ENCODE results near the gene CCNI2.

DNA sequence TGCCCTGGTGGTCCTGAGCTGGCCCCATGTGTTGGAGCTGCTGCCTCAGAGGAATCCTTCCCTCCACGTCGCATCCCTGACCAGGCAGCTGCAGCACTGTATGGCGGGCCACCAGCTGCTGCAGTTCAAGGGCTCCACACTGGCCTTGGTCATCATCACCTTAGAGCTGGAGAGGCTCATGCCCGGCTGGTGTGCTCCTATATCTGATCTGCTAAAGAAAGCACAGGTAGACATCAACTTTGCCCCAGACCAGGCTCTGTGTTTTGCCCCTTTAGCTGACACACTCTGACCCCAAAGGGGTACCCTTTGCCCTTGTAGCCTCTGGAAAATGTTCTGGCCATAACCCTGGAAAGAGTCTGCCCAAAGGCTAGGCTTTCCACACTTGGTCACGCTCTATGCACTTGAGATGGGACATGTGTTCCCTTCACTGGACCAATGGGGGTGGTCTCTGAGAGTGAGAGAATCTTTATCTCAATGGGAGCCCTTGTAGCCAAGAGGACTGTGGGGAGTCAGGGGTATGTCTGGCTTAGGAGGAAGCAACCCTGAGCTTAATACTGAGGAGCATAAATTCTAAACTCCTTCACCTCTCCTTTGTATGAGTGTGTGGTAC lies 4.8 kb downstream of the CCNI2 start:
- no peak for TF ChIP-seq EZH2phosphoT487 (IDR thresholded peaks at IDR 0.05; ENCODE audit: low read length)
- TF ChIP-seq, protein P1, sequence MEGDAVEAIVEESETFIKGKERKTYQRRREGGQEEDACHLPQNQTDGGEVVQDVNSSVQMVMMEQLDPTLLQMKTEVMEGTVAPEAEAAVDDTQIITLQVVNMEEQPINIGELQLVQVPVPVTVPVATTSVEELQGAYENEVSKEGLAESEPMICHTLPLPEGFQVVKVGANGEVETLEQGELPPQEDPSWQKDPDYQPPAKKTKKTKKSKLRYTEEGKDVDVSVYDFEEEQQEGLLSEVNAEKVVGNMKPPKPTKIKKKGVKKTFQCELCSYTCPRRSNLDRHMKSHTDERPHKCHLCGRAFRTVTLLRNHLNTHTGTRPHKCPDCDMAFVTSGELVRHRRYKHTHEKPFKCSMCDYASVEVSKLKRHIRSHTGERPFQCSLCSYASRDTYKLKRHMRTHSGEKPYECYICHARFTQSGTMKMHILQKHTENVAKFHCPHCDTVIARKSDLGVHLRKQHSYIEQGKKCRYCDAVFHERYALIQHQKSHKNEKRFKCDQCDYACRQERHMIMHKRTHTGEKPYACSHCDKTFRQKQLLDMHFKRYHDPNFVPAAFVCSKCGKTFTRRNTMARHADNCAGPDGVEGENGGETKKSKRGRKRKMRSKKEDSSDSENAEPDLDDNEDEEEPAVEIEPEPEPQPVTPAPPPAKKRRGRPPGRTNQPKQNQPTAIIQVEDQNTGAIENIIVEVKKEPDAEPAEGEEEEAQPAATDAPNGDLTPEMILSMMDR (IDR thresholded peaks at IDR 0.05; ENCODE audit: low read length), result no peak
